ENCODE measurements around the gene DHRSX. TPM values are rescaled to one million over a fixed set of nuclear protein-coding genes. Genes with fewer than 3 reads are reported as not detected.

Gene DHRSX
- total RNA-seq, 1 experiment from 2014 or later: 23.9 TPM

DNA sequence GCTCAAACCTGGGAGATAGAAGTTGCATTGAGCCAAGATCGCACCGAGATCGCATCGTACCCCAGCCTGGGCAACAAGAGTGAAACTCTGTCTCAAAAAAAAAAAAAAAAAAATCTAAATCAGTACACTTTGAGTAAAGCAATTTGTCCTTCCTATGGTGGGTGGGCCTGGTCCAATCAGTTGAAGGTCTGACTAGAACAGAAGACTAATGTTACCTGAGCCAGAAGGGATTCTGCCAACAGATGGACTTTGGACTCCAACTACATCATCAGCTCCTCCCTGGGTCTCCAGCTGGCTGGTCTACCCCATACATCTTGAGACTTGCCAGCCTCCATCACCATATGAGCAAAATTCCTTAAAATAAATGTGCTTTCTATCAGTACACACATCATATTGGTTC, 155.2 kb downstream of the DHRSX start:
- Mint-ChIP-seq H3K4me3 (ENCODE audit: unreplicated experiment) (no peak overlapping the region), H3K9me3 (ENCODE audit: unreplicated experiment) (no peaks in the 10 kb centered on the region), H3K27me3 (ENCODE audit: insufficient read depth, unreplicated experiment) (no peaks in the 10 kb centered on the region), H3K36me3 (ENCODE audit: insufficient read depth, unreplicated experiment) (peaks cover 9% of the 10 kb centered on the region), H3K27ac (ENCODE audit: low read depth, unreplicated experiment) (no peak overlapping the region), H3K4me1 (ENCODE audit: insufficient read depth, unreplicated experiment) (peaks cover 7% of the 10 kb centered on the region)
- intact Hi-C loops (cut with micrococcal nuclease): no loop called here
- TF ChIP-seq, protein P1, sequence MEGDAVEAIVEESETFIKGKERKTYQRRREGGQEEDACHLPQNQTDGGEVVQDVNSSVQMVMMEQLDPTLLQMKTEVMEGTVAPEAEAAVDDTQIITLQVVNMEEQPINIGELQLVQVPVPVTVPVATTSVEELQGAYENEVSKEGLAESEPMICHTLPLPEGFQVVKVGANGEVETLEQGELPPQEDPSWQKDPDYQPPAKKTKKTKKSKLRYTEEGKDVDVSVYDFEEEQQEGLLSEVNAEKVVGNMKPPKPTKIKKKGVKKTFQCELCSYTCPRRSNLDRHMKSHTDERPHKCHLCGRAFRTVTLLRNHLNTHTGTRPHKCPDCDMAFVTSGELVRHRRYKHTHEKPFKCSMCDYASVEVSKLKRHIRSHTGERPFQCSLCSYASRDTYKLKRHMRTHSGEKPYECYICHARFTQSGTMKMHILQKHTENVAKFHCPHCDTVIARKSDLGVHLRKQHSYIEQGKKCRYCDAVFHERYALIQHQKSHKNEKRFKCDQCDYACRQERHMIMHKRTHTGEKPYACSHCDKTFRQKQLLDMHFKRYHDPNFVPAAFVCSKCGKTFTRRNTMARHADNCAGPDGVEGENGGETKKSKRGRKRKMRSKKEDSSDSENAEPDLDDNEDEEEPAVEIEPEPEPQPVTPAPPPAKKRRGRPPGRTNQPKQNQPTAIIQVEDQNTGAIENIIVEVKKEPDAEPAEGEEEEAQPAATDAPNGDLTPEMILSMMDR (IDR thresholded peaks at IDR 0.05; ENCODE audit: unreplicated experiment): no peak
- ChIA-PET CTCF (no interaction called here), POLR2A (no interaction called here)
- DNase-seq (ENCODE audit: unreplicated experiment): no peak
- BruUV-seq (replicated peaks): no TSS peak

- BruUV-seq (replicated peaks): no TSS peak
- TF ChIP-seq, protein P1 (IDR thresholded peaks at IDR 0.05; ENCODE audit: unreplicated experiment): no peak
- Mint-ChIP-seq H3K9me3 (ENCODE audit: unreplicated experiment) (no peaks in the 10 kb centered on the region), H3K36me3 (ENCODE audit: insufficient read depth, unreplicated experiment) (peaks cover 19% of the 10 kb centered on the region), H3K4me3 (ENCODE audit: unreplicated experiment) (no peak overlapping the region), H3K27ac (ENCODE audit: low read depth, unreplicated experiment) (no peak overlapping the region), H3K27me3 (ENCODE audit: insufficient read depth, unreplicated experiment) (no peaks in the 10 kb centered on the region), H3K4me1 (ENCODE audit: insufficient read depth, unreplicated experiment) (peaks cover 7% of the 10 kb centered on the region)
- intact Hi-C loops (cut with micrococcal nuclease): no loop called here
- POLR2A ChIA-PET: no interaction called here
- CTCF ChIA-PET: no interaction called here
- DNase-seq (ENCODE audit: unreplicated experiment): no peak
Observed at GRCh38 chrX:2343413-2343812, 157.4 kb downstream of the DHRSX start.

DNA sequence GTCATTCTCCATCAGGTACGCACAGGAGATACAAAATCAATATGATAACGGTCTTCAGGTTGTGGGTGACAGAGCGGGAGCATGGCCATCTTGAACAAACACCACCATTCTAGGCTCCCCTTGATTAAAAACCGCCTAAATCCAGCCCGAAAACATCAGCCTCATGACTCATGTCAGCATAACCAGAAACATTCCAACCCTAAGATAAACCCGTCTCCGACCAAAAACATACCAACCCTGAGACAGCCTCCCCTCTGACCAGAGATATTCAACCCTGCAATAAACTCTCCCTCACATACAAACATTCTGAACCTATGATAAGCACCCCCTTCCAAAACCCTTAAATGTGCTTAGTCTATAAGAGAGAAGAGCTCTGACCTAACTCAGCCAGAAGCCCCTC, 157.9 kb downstream of the DHRSX start:
- Mint-ChIP-seq H3K27me3 (ENCODE audit: insufficient read depth, unreplicated experiment) (no peaks in the 10 kb centered on the region), H3K4me1 (ENCODE audit: insufficient read depth, unreplicated experiment) (peaks cover 7% of the 10 kb centered on the region), H3K9me3 (ENCODE audit: unreplicated experiment) (no peaks in the 10 kb centered on the region), H3K4me3 (ENCODE audit: unreplicated experiment) (no peak overlapping the region), H3K27ac (ENCODE audit: low read depth, unreplicated experiment) (peak overlapping the region; percentile 20), H3K36me3 (ENCODE audit: insufficient read depth, unreplicated experiment) (peaks cover 19% of the 10 kb centered on the region)
- DNase-seq (ENCODE audit: unreplicated experiment): no peak
- CTCF ChIA-PET: no interaction called here
- no TSS peak for BruUV-seq (replicated peaks)
- TF ChIP-seq, protein P1 (IDR thresholded peaks at IDR 0.05; ENCODE audit: unreplicated experiment): no peak
- POLR2A ChIA-PET: no interaction called here
- intact Hi-C loops (cut with micrococcal nuclease): no loop called here

DNA sequence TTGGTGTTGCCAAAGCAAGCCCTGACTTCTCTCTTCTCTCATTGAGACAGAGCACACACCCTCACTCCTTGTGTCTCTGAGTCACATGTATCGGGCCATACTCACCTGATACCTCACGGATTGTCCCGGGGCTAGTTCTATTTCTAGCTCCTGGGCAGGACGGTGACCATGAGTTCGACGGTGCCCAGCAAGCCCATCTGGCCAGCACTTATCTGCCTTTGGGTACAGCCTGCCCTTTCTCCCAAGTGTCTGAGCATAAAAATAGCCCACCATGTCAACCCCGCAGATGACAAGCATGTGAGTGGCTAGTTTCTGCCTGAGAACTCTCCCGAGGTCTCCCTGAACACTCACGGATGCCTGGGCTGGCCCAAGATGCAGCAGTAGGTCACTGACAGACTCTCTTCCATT, 158.5 kb downstream of the DHRSX start:
- DNase-seq (ENCODE audit: unreplicated experiment): no peak
- no TSS peak for BruUV-seq (replicated peaks)
- peaks cover 19% of the 10 kb centered on the region for H3K36me3 Mint-ChIP-seq (ENCODE audit: insufficient read depth, unreplicated experiment)
- TF ChIP-seq, protein P1 (IDR thresholded peaks at IDR 0.05; ENCODE audit: unreplicated experiment): no peak
- H3K27ac Mint-ChIP-seq (ENCODE audit: low read depth, unreplicated experiment): peak overlapping the region; percentile 20
- no peaks in the 10 kb centered on the region for H3K9me3 Mint-ChIP-seq (ENCODE audit: unreplicated experiment)
- H3K27me3 Mint-ChIP-seq (ENCODE audit: insufficient read depth, unreplicated experiment): no peaks in the 10 kb centered on the region
- H3K4me1 Mint-ChIP-seq (ENCODE audit: insufficient read depth, unreplicated experiment): peaks cover 7% of the 10 kb centered on the region
- POLR2A ChIA-PET: no interaction called here
- H3K4me3 Mint-ChIP-seq (ENCODE audit: unreplicated experiment): no peak overlapping the region
- intact Hi-C loops (cut with micrococcal nuclease): no loop called here
- CTCF ChIA-PET: no interaction called here

Measured in MCF 10A (cell line).